GM12878 (cell line): ENCODE results near the gene TACSTD2. TPM values are rescaled to one million over a fixed set of nuclear protein-coding genes. Genes with fewer than 3 reads are reported as not detected.

ENCODE experiments used
- ASH2L ChIP-seq: fragments of 300-600, 200-600 bp; sonication (generic); IDR thresholded peaks from 2 replicates; pipeline ENCODE4 v1.6.1; 2017; ENCODE audit warnings: low read depth, mild to moderate bottlenecking, borderline replicate concordance
- BACH1 ChIP-seq: fragments of 450-650 bp; IDR thresholded peaks from 2 replicates; pipeline ENCODE4 v1.6.1; 2017; ENCODE audit warnings: mild to moderate bottlenecking, borderline replicate concordance
- E2F4 ChIP-seq: IDR thresholded peaks from 2 replicates; pipeline ENCODE4 v1.6.1; 2012; ENCODE audit warnings: low read depth, low read length, improper control_type of control experiment
- EED ChIP-seq: sonication (generic); IDR thresholded peaks from 2 replicates; pipeline ENCODE4 v1.6.1; 2016; ENCODE audit warnings: antibody characterized with exemption, low read depth
- EGR1 ChIP-seq, 2 experiments: IDR thresholded peaks; 1 replicate in 1 of 2; 2 replicates in 1 of 2; pipeline ENCODE4 v1.6.1; 2011 to 2012; ENCODE audit warnings: low read depth in 2 of 2, low read length in 2 of 2, borderline replicate concordance in 1 of 2, mild to moderate bottlenecking in 1 of 2, moderate library complexity in 1 of 2
- ESRRA ChIP-seq: IDR thresholded peaks from 2 replicates; pipeline ENCODE4 v1.6.1; 2012; ENCODE audit warnings: mild to moderate bottlenecking, low read length, improper control_type of control experiment
- FOXM1 ChIP-seq: IDR thresholded peaks from 2 replicates; pipeline ENCODE4 v1.6.1; 2012; ENCODE audit warnings: low read depth, mild to moderate bottlenecking, inconsistent platforms, low read length, moderate library complexity
- HCFC1 ChIP-seq: fragments of 150-350 bp; IDR thresholded peaks from 2 replicates; pipeline ENCODE4 v1.6.1; 2014; ENCODE audit warnings: low read length
- IKZF1 ChIP-seq: fragments of 450-650 bp; conservative IDR thresholded peaks from 2 replicates; pipeline ENCODE4 v1.6.1; 2017; ENCODE audit warnings: antibody characterized with exemption, mild to moderate bottlenecking
- KLF5 ChIP-seq: fragments of 450-650 bp; IDR thresholded peaks from 2 replicates; pipeline ENCODE4 v1.6.1; 2014; ENCODE audit warnings: mild to moderate bottlenecking; ENCODE audit not compliant: partially characterized antibody
- MEF2B ChIP-seq: fragments of 450-650 bp; IDR thresholded peaks from 2 replicates; pipeline ENCODE4 v1.6.1; 2018; ENCODE audit warnings: mild to moderate bottlenecking, moderate library complexity; ENCODE audit not compliant: partially characterized antibody, poor library complexity, severe bottlenecking
- NR2C1 ChIP-seq: fragments of 450-650 bp; IDR thresholded peaks from 2 replicates; pipeline ENCODE4 v1.6.1; 2017; ENCODE audit warnings: antibody characterized with exemption, mild to moderate bottlenecking, moderate library complexity
- PAX5 ChIP-seq: IDR thresholded peaks from 2 replicates; pipeline ENCODE4 v1.6.1; 2011; ENCODE audit warnings: low read depth, low read length, borderline replicate concordance
- PBX3 ChIP-seq: IDR thresholded peaks from 2 replicates; pipeline ENCODE4 v1.6.1; 2011; ENCODE audit warnings: mild to moderate bottlenecking, low read depth, low read length, moderate library complexity; ENCODE audit not compliant: insufficient replicate concordance
- POLR2AphosphoS2 ChIP-seq: IDR thresholded peaks from 2 replicates; pipeline ENCODE4 v1.6.1; 2011; ENCODE audit warnings: low read depth, mild to moderate bottlenecking, low read length, improper control_type of control experiment, moderate library complexity
- RB1 ChIP-seq: fragments of 450-650 bp; formaldehyde crosslinking; IDR thresholded peaks from 2 replicates; pipeline ENCODE4 v1.6.1; 2017; ENCODE audit warnings: mild to moderate bottlenecking, borderline replicate concordance
- RCOR1 ChIP-seq: conservative IDR thresholded peaks from 2 replicates; pipeline ENCODE4 v1.6.1; 2012; ENCODE audit warnings: low read depth, low read length, improper control_type of control experiment
- SP1 ChIP-seq: IDR thresholded peaks from one replicate; pipeline ENCODE4 v1.6.1; 2011; ENCODE audit warnings: low read depth, low read length
- TAF1 ChIP-seq: IDR thresholded peaks from 2 replicates; pipeline ENCODE4 v1.6.1; 2011; ENCODE audit warnings: mild to moderate bottlenecking, low read depth, low read length, borderline replicate concordance
- ZNF384 ChIP-seq: IDR thresholded peaks from 2 replicates; pipeline ENCODE4 v1.6.1; 2012; ENCODE audit warnings: low read depth, mild to moderate bottlenecking, low read length, improper control_type of control experiment, borderline replicate concordance
- ZNF622 ChIP-seq: fragments of 450-650 bp; IDR thresholded peaks from 2 replicates; pipeline ENCODE4 v1.6.1; 2017; ENCODE audit warnings: mild to moderate bottlenecking, inconsistent platforms
- polyA plus RNA-seq, 11 experiments: library from polyadenylated mRNA; depleted of rRNA in 4 of 11; unstranded in 6 of 11; stranded (reverse) in 5 of 11; fragments of >200 nt; fragmentation: Nextera tagmentation in 4 of 11; fragmentation: Illumina TruSeq in 1 of 11; extraction: Ambion mirVana in 4 of 11; extraction: Trizol in 1 of 11; gene quantifications; 1 replicate in 1 of 11; 2 replicates in 10 of 11; pipeline versions ENCODE4 v1.2.1 to v1.2.3, GENCODE V29; 2011 to 2016; ENCODE audit warnings: inconsistent platforms in 2 of 11, missing spikeins in 2 of 11, low read depth in 1 of 11
- total RNA-seq, 4 experiments: library from RNA; depleted of rRNA in 3 of 4; stranded (reverse); fragments of >200 nt in 3 of 4; fragmentation: Illumina TruSeq in 1 of 4; extraction: Trizol in 1 of 4; gene quantifications; 2 replicates each; pipeline versions ENCODE4 v1.2.1 to v1.2.3, GENCODE V29; 2013 to 2021
- TF ChIP-seq, protein P1 (sequence below): fragments of 450-650 bp; IDR thresholded peaks from 2 replicates; pipeline ENCODE4 v1.6.1; 2014; ENCODE audit warnings: mild to moderate bottlenecking
- TF ChIP-seq, protein P2 (sequence below): fragments of 450-650 bp; IDR thresholded peaks from 2 replicates; pipeline ENCODE4 v1.6.1; 2017; ENCODE audit warnings: mild to moderate bottlenecking, moderate library complexity

The TACSTD2 gene
- total and polyA plus RNA-seq, 10 of the 15 experiments (the other 5 are each of a cell fraction or from before 2014, with no cell fraction given) = 0.56 to 9.4 (median 3.7) TPM

DNA sequence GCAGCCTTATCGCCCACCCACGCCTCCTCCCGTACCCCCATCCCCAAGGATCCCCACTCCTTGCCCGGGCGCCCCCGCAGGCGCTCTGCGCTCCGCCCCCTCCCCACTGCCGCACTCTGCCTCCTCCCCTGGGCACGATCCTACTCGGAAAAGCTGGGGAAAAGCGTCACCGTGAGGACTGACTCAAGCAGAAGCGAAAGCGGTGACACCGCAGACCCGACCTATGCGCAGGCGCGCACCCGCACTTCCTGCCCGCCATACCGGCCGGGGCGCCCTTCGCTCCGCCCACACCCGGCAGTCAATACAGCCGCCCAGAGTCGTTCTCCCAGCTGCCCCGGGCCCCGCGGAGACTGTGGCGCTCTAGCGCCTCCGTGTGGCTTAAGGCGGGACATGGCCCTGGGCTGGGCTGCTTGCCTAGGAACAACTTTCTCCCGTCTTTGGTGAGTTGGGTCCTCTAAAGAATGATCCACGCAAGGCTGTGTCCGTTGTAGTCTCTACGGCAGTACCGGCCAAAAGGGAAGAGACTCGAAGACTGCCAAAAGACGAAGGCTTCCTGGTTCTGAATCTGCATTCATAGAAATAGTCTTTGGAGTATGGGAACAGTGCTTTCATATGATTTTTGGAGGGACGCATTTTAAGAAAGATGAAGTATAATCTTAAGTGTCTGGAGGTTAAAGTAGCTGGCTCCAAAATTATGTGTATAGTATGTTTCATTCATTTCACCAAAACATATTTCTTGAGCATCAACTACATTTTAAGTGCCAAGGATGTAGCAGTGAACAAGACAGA, 30.3 kb downstream of the TACSTD2 start, which contains the start of gene OMA1 (continued):
- TF ChIP-seq E2F4 = peak; percentile 27; the same call in 1 of the 2 replicates
- TF ChIP-seq SP1 = peak; percentile 25
- TF ChIP-seq, protein P1, sequence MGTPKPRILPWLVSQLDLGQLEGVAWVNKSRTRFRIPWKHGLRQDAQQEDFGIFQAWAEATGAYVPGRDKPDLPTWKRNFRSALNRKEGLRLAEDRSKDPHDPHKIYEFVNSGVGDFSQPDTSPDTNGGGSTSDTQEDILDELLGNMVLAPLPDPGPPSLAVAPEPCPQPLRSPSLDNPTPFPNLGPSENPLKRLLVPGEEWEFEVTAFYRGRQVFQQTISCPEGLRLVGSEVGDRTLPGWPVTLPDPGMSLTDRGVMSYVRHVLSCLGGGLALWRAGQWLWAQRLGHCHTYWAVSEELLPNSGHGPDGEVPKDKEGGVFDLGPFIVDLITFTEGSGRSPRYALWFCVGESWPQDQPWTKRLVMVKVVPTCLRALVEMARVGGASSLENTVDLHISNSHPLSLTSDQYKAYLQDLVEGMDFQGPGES = peak; percentile 53; the same call in 1 of the 2 replicates
- TF ChIP-seq POLR2AphosphoS2 = no peak
- no peak for TF ChIP-seq ZNF622
- no peak for TF ChIP-seq ASH2L
- TF ChIP-seq PAX5 = 0 out of 2 replicates have a peak, but pooled peaks have one; percentile 28
- peak; percentile 78 for TF ChIP-seq EED
- peak; percentile 48 for TF ChIP-seq HCFC1
- TF ChIP-seq MEF2B = no peak
- TF ChIP-seq, protein P2, sequence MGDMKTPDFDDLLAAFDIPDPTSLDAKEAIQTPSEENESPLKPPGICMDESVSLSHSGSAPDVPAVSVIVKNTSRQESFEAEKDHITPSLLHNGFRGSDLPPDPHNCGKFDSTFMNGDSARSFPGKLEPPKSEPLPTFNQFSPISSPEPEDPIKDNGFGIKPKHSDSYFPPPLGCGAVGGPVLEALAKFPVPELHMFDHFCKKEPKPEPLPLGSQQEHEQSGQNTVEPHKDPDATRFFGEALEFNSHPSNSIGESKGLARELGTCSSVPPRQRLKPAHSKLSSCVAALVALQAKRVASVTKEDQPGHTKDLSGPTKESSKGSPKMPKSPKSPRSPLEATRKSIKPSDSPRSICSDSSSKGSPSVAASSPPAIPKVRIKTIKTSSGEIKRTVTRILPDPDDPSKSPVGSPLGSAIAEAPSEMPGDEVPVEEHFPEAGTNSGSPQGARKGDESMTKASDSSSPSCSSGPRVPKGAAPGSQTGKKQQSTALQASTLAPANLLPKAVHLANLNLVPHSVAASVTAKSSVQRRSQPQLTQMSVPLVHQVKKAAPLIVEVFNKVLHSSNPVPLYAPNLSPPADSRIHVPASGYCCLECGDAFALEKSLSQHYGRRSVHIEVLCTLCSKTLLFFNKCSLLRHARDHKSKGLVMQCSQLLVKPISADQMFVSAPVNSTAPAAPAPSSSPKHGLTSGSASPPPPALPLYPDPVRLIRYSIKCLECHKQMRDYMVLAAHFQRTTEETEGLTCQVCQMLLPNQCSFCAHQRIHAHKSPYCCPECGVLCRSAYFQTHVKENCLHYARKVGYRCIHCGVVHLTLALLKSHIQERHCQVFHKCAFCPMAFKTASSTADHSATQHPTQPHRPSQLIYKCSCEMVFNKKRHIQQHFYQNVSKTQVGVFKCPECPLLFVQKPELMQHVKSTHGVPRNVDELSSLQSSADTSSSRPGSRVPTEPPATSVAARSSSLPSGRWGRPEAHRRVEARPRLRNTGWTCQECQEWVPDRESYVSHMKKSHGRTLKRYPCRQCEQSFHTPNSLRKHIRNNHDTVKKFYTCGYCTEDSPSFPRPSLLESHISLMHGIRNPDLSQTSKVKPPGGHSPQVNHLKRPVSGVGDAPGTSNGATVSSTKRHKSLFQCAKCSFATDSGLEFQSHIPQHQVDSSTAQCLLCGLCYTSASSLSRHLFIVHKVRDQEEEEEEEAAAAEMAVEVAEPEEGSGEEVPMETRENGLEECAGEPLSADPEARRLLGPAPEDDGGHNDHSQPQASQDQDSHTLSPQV = 0 out of 2 replicates have a peak, but pooled peaks have one; percentile 61
- no peak for TF ChIP-seq NR2C1
- 0 out of 2 replicates have a peak, but pooled peaks have one; percentile 16 for TF ChIP-seq ZNF384
- peak; percentile 56 for TF ChIP-seq KLF5
- no peak for TF ChIP-seq PBX3
- peak; percentile 83; the same call in 1 of the 2 replicates for TF ChIP-seq IKZF1
- peak; percentile 13; the same call in 1 of the 2 replicates for TF ChIP-seq BACH1
- TF ChIP-seq EGR1 (IDR thresholded peaks at IDR 0.05; ENCODE audit: borderline replicate concordance in 1 of 2, low read depth in 2 of 2, low read length in 2 of 2) = peak in 1 of 2 experiments; percentile 35; a peak in 2 of 3 replicates
- no peak for TF ChIP-seq RCOR1
- no peak for TF ChIP-seq FOXM1
- peak; percentile 21; the same call in 1 of the 2 replicates for TF ChIP-seq ESRRA
- peak; percentile 75; the same call in 1 of the 2 replicates for TF ChIP-seq RB1
- peak; percentile 72; the same call in 1 of the 2 replicates for TF ChIP-seq TAF1
